ENCODE measurements around the gene FYCO1.

GRCh38 chr3:45889337-45889736 lies 106.3 kb downstream of the FYCO1 start:
- TF ChIP-seq ZNF282 (CRISPR knock-in tag; IDR thresholded peaks at IDR 0.05) (no peak), ZNF592 (IDR thresholded peaks at IDR 0.05) (no peak), FOXK2 (conservative IDR thresholded peaks at IDR 0.05 in 1 of 2, IDR thresholded peaks at IDR 0.05 in 1 of 2; ENCODE audit: low read depth in 2 of 2) (no peak)

Measured in K562 (cell line).